Skeletal muscle tissue (tissue), 4 donors: ENCODE measurements around the gene PLVAP. TPM values are rescaled to one million over a fixed set of nuclear protein-coding genes. Genes with fewer than 3 reads are reported as not detected.

ENCODE experiments used
- H3K27ac ChIP-seq: one replicate; pipeline ENCODE4 v1.7.0; 2013; ENCODE audit warnings: mild to moderate bottlenecking, low read depth, low read length, inconsistent platforms
- H3K27me3 ChIP-seq, 3 donors: one replicate each; pipeline ENCODE4 v1.7.0; 2013; ENCODE audit warnings: low read length in 3 of 3; ENCODE audit not compliant: control insufficient read depth in 3 of 3, insufficient read depth in 3 of 3
- H3K36me3 ChIP-seq, 3 donors: one replicate each; pipeline ENCODE4 v1.7.0; 2013; ENCODE audit warnings: low read length in 3 of 3; ENCODE audit not compliant: control insufficient read depth in 3 of 3, insufficient read depth in 3 of 3
- H3K4me1 ChIP-seq, 3 donors: one replicate each; pipeline ENCODE4 v1.7.0; 2013; ENCODE audit warnings: low read length in 3 of 3, mild to moderate bottlenecking in 3 of 3; ENCODE audit not compliant: control insufficient read depth in 3 of 3, insufficient read depth in 3 of 3
- H3K4me3 ChIP-seq, 3 donors: one replicate each; pipeline ENCODE4 v1.7.0; 2013; ENCODE audit warnings: low read length in 3 of 3
- H3K9ac ChIP-seq, 3 donors: one replicate each; pipeline ENCODE4 v1.7.0; 2013; ENCODE audit warnings: low read length in 3 of 3, mild to moderate bottlenecking in 3 of 3, moderate library complexity in 2 of 3, low read depth in 1 of 3
- H3K9me3 ChIP-seq, 3 donors: one replicate each; pipeline ENCODE4 v1.7.0; 2013; ENCODE audit warnings: low read length in 3 of 3; ENCODE audit not compliant: control insufficient read depth in 3 of 3
- total RNA-seq: library from RNA; depleted of rRNA; stranded (reverse); fragments of >200 nt; gene quantifications from one replicate; pipeline ENCODE4 v1.2.3, GENCODE V29; 2014
- donor health status: Osteomylitis.

PLVAP gene
- total RNA-seq, 1 donor from 2014 or later: 12.5 TPM

DNA sequence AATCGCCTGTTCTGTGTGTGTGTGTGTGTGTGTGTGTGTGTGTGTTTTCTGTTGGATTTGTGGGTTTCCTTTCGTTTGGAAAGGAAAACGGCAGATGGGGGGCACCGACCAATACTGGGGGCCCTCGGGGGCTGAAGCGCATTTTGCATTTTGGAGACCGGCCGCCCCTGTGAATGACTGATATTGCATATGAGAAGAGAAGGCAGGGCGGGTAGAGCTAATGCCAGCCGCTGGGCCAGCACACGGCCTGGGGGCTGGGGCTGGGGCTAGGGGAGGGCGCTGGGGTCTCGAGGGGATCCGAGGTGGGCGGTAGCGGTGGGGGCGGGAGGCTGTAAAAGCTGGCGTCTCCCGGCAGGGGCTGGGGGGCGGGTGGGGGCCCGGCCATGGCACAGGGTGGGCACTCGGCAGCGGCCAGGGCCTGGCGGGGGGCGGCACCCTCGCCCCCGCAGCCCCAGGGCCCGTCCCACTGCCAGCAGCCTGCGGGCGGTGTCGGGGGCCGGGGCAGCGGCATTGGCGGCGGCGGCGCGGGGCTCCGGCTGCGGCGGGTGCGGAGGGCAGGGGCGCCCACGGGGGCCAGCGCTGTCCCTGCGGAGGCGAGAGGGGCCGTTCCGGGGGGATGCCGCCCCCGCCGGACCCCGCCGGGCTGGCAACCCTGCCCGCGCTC lies 53.7 kb downstream of the PLVAP start:
- Histone ChIP-seq H3K9ac (no peak overlapping the region), H3K4me3 (no peak overlapping the region), H3K27me3 (no peaks in the 10 kb centered on the region), H3K27ac (no peak overlapping the region), H3K36me3 (peaks cover 19 to 29% (median 28%) of the 10 kb centered on the region in 3 donors), H3K9me3 (no peaks in the 10 kb centered on the region), H3K4me1 (peaks cover 0 to 4% (median 3%) of the 10 kb centered on the region in 3 donors)

DNA sequence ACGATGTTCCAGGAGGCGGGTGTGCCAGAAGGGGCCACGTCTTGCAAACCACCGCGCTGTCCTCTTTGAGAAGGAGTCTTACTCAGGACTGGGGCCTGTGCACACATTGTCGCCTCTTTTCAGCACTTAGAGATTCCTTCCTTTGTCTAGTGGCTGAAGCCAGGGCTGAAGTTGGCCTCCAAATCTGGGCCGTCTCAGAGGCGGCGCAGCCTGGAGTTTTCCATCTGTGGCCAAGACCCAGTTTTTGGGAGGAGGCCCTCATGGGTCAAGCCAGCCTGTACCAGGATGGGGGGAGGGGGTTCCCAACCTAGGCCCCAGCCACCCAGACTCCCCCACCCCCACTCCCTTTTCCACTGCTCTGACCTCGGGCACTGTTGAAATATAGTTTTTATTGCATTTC lies 54.3 kb downstream of the PLVAP start:
- peaks cover 0 to 4% (median 3%) of the 10 kb centered on the region in 3 donors for H3K4me1 ChIP-seq
- H3K27me3 ChIP-seq: no peaks in the 10 kb centered on the region
- no peak overlapping the region for H3K9ac ChIP-seq
- H3K27ac ChIP-seq: no peak overlapping the region
- H3K36me3 ChIP-seq: peaks cover 19 to 29% (median 28%) of the 10 kb centered on the region in 3 donors
- no peak overlapping the region for H3K4me3 ChIP-seq
- no peaks in the 10 kb centered on the region for H3K9me3 ChIP-seq

DNA sequence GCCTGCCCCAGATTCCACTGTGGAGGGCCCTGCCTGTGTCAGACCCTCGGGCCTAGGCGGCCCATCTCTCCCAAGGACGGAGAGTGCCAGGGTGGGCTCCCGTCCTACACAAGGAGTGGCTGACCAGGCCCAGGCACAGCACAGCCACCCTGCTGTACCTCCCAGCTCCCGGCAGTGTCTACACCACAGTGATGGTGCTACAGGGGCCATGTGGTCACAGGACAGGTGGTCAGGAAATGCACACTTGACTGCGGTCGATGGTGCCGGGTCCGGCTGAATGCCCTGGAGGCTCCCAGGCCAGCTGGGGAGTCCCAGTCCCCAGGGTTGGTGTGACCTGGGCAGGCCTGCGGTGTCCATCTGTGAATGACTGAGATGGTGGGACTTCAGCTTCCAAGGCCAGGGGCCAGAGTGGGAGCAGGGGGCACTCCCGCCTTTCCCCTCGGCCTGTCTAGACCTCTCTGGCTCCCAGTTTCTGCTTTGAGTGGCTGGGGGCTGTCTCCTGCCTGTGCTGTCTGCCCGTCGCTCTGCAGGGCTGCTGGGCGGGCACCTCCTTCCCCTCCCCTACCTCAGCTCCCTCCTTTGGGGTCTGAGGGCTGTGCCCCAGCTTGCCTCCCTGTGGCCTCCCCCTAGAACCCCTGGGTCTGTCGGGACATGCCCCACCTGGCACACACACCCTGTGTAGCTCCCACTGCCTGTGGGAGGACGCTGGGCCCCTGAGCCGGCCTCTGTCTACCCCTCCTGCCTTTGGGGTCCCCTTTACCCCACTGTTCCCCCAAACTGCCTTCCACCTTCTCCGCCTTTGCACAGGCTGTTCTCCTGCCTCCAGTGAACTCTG lies 55.3 kb downstream of the PLVAP start:
- H3K27me3 ChIP-seq: no peaks in the 10 kb centered on the region
- no peak overlapping the region for H3K9ac ChIP-seq
- H3K36me3 ChIP-seq: peaks cover 18 to 22% (median 20%) of the 10 kb centered on the region in 3 donors
- no peak overlapping the region for H3K4me3 ChIP-seq
- peaks cover 0 to 4% (median 3%) of the 10 kb centered on the region in 3 donors for H3K4me1 ChIP-seq
- H3K27ac ChIP-seq: no peak overlapping the region
- no peaks in the 10 kb centered on the region for H3K9me3 ChIP-seq

DNA sequence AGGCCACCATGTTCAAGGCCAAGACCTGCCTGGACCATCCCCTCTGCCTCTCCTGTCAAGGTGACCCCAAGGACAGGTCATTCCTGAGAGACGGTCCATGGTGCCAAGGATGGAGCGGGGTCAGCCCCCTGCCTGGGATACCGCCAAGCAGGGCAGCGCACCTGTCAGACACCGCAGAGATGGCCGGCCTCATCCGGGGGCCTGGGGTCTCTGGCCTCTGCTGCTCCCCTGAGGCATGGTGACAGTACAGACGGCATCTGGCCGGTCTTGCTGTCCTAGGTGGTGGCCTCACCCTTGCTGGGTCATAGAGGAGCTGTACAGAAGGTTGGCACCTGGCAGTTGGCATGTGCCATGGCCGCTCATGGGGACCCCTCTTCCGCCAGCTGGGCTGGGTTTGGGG lies 56.7 kb downstream of the PLVAP start:
- no peaks in the 10 kb centered on the region for H3K9me3 ChIP-seq
- H3K4me3 ChIP-seq: no peak overlapping the region
- peaks cover 21 to 28% (median 25%) of the 10 kb centered on the region in 3 donors for H3K36me3 ChIP-seq
- peaks cover 0 to 4% (median 3%) of the 10 kb centered on the region in 3 donors for H3K4me1 ChIP-seq
- H3K27me3 ChIP-seq: no peaks in the 10 kb centered on the region
- H3K27ac ChIP-seq: no peak overlapping the region
- H3K9ac ChIP-seq: no peak overlapping the region

DNA sequence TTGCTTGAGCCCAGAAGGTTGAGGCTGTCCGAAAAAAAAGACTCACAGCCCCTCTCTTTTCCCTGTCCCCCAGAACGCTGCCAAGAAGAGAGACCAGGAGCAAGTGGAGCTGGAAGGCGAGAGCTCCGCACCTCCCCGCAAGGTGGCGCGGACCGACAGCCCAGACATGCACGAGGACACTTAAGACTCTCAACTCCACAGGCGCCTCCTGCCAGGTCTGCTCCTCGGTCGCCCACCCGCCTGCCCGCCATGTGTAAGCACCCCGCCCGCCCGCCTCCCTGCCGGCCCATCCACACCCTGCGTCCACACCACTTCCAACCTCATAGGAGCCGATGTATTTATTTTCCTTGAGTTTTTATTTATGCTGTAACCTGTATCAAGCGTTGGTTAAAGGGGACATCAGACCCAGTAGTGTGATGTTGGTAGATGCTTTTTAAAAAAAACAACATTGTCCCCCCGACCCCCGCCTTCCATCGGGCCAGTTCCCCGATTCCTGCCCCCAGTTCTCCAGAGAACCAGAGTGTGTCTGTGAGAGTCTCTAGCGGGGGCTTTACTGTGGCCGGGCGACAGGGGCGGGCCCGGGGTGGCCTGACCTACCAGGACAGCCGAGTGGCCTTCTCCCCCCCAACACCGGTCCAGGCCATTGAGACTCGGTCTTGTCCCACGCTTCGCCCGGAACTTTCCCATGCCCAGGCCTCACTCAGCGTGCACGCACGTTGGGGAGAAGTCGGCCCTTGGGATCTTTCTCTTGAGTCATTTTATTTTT lies 57.5 kb downstream of the PLVAP start:
- H3K27ac ChIP-seq: no peak overlapping the region
- H3K9me3 ChIP-seq: no peaks in the 10 kb centered on the region
- no peak overlapping the region for H3K4me3 ChIP-seq
- no peaks in the 10 kb centered on the region for H3K27me3 ChIP-seq
- peaks cover 0 to 4% (median 3%) of the 10 kb centered on the region in 3 donors for H3K4me1 ChIP-seq
- H3K36me3 ChIP-seq: peaks cover 25 to 28% (median 27%) of the 10 kb centered on the region in 3 donors
- H3K9ac ChIP-seq: no peak overlapping the region

DNA sequence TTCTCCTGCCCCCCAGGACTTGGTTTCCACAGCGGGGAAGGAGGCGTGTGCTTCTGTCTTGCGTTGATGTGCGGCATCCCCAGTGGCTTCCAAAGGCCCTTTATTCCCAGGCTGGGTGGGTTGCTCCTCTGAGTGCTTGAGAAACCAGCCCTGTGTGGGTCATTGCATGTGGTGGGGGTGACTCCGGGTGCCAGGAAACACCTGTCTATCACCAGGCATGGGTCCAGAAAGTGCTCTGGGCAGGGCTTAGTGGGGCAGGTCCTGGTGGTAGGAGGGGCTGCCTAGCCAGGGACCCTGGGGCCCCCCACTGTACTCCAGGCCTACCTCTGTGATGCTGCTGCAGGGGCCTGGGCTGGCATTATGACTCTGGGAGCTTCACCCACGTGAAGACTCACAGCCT lies 58.2 kb downstream of the PLVAP start:
- peaks cover 0 to 4% (median 3%) of the 10 kb centered on the region in 3 donors for H3K4me1 ChIP-seq
- peaks cover 31 to 34% (median 33%) of the 10 kb centered on the region in 3 donors for H3K36me3 ChIP-seq
- H3K9ac ChIP-seq: no peak overlapping the region
- H3K27me3 ChIP-seq: no peaks in the 10 kb centered on the region
- no peak overlapping the region for H3K27ac ChIP-seq
- no peaks in the 10 kb centered on the region for H3K9me3 ChIP-seq
- H3K4me3 ChIP-seq: no peak overlapping the region

DNA sequence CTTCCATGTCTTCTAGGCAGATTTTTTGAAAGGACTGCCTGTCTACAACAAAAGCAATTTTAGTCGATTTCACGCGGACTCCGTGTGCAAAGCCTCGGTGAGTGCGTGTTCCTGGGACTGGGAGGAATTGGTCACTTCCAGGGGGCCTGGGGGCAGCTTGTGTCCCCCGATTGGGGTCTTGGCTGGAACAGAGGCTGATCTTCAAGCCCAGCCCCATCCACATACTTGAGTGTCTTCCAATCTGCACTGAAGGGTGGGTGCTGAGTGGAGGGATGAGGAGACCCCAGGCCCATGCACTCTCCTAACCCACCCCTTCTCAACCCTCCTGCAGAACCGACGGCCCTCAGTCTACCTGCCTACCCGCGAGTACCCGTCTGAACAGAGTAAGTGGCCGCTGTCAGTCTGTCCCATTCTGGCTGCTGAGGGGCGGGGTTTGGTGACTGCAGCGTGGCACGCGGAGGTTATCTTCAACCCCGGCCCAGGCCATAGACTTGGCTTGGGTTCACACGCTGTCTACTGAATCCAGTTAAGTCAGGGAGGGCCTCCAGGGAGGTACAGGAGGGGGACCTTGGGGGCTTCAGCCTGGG lies 63.0 kb downstream of the PLVAP start:
- Histone ChIP-seq H3K36me3 (peaks cover 14 to 30% (median 20%) of the 10 kb centered on the region in 3 donors), H3K4me3 (no peak overlapping the region), H3K4me1 (peaks cover 13 to 25% (median 14%) of the 10 kb centered on the region in 3 donors), H3K9me3 (no peaks in the 10 kb centered on the region), H3K27ac (no peak overlapping the region), H3K27me3 (no peaks in the 10 kb centered on the region), H3K9ac (no peak overlapping the region)

DNA sequence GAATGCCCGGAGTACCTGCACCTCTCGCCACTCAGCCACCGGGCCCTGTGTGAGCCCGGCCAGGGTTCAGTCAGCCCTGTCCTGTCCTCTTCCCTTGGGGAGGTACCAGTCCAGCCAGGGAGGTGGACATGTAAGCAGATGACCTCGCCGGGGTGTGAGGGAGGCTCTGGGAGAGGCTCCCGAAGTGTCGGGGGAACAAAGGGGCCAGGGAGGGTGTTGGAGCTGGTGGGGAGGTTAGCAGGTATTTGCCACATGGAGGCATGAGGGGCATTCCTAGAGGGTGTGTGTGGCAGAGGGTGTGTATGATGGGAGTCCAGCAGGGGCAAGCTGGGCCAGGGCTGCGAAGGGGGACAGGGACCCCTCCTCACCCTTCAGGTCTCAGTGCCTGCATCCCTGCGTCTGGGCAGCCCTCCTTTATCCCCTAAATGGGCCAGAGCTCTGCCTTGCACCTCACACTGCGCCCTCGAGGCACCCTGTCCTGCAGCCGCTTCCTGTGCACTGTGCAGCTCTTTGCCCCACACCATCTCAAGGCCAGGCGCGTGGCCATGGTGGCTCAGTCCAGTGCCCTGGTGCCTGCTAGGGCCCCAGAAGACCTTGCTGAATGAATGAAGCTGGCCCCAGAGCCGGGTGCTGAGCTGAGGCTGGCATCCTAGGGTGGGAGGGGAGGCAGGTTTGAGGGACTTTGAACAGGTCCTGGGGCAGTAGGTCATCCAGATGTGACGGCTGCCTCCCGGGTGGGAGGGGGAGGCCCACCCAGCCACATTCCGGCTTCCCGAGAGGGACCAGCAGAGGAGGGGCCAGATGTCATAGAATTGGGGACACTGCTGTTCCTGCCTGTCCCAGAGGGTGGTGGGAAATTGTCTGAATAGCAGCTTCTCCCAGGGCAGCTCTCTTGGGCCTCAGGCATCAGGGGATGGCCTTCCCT lies 64.7 kb downstream of the PLVAP start:
- H3K9ac ChIP-seq: peak overlapping the region in 1 of 3 donors; percentile 25
- H3K9me3 ChIP-seq: no peaks in the 10 kb centered on the region
- no peaks in the 10 kb centered on the region for H3K27me3 ChIP-seq
- peaks cover 13 to 25% (median 17%) of the 10 kb centered on the region in 3 donors for H3K36me3 ChIP-seq
- H3K27ac ChIP-seq: no peak overlapping the region
- peaks cover 13 to 31% (median 19%) of the 10 kb centered on the region in 3 donors for H3K4me1 ChIP-seq
- H3K4me3 ChIP-seq: no peak overlapping the region
